Neural cell (in vitro differentiated cells): ENCODE results near the gene ANKRD1. TPM values are rescaled to one million over a fixed set of nuclear protein-coding genes. Genes with fewer than 3 reads are reported as not detected.

Experiments
- H2AFZ ChIP-seq: fragments of 200-600, 300-800 bp; sonication (generic), shearing (Covaris generic); 2 replicates; pipeline ENCODE4 v1.6.0; 2014; ENCODE audit warnings: low read depth, mild to moderate bottlenecking, antibody characterized with exemption, low read length, moderate library complexity
- H3F3A ChIP-seq: fragments of 200-600 bp; shearing (Covaris generic); 2 replicates; pipeline ENCODE4 v1.6.1; 2016; ENCODE audit warnings: mild to moderate bottlenecking, moderate library complexity, mixed read lengths, antibody characterized with exemption, low read length; ENCODE audit not compliant: insufficient read depth, poor library complexity, severe bottlenecking
- H3K27ac ChIP-seq: fragments of 200-600, 300-800 bp; sonication (generic), shearing (Covaris generic); 2 replicates; pipeline ENCODE4 v1.5.1; 2014; ENCODE audit warnings: mild to moderate bottlenecking, low read length, moderate library complexity
- H3K27me3 ChIP-seq: fragments of 300-800, 200-600 bp; sonication (generic), shearing (Covaris generic); 2 replicates; pipeline ENCODE4 v1.6.0; 2014; ENCODE audit warnings: mild to moderate bottlenecking, low read depth, low read length, moderate library complexity; ENCODE audit not compliant: insufficient read depth
- H3K36me3 ChIP-seq: fragments of 300-800, 200-600 bp; sonication (generic), shearing (Covaris generic); 2 replicates; pipeline ENCODE4 v1.5.1; 2014; ENCODE audit warnings: mild to moderate bottlenecking, antibody characterized with exemption, low read length, moderate library complexity; ENCODE audit not compliant: insufficient read depth
- H3K4me2 ChIP-seq: fragments of 300-800, 200-600 bp; sonication (generic), shearing (Covaris generic); 2 replicates; pipeline ENCODE4 v1.6.0; 2014; ENCODE audit warnings: mild to moderate bottlenecking, low read length
- H3K4me3 ChIP-seq: fragments of 300-800, 200-600 bp; sonication (generic), shearing (Covaris generic); 2 replicates; pipeline ENCODE4 v1.5.1; 2014; ENCODE audit warnings: mild to moderate bottlenecking, low read length, moderate library complexity
- H3K79me2 ChIP-seq: fragments of 200-600 bp; shearing (Covaris generic); replicated peaks from 2 replicates; pipeline ENCODE4 v1.6.0; 2014; ENCODE audit warnings: mild to moderate bottlenecking, low read length, moderate library complexity; ENCODE audit not compliant: insufficient read depth
- H3K9ac ChIP-seq: fragments of 300-800, 200-600 bp; sonication (generic), shearing (Covaris generic); 2 replicates; pipeline ENCODE4 v1.6.1; 2016; ENCODE audit warnings: mild to moderate bottlenecking, low read length, mixed read lengths
- H3K9me2 ChIP-seq: fragments of 200-600 bp; shearing (Covaris generic); 2 replicates; pipeline ENCODE4 v1.6.1; 2016; ENCODE audit warnings: mild to moderate bottlenecking, low read length, mixed read lengths; ENCODE audit not compliant: insufficient read depth
- H3K9me3 ChIP-seq: fragments of 200-600, 300-800 bp; sonication (generic), shearing (Covaris generic); 2 replicates; pipeline ENCODE4 v1.6.1; 2016; ENCODE audit warnings: mild to moderate bottlenecking, mixed run types, low read length, moderate library complexity, mixed read lengths
- H4K20me1 ChIP-seq: fragments of 200-600 bp; shearing (Covaris generic); 2 replicates; pipeline ENCODE4 v1.6.1; 2016; ENCODE audit warnings: mild to moderate bottlenecking, mixed run types; ENCODE audit not compliant: insufficient read depth
- CTCF ChIP-seq: fragments of 450-650 bp; IDR thresholded peaks from 2 replicates; pipeline ENCODE4 v1.5.1; 2014; ENCODE audit warnings: antibody characterized with exemption, mild to moderate bottlenecking, moderate library complexity; ENCODE audit not compliant: poor library complexity, severe bottlenecking
- EP300 ChIP-seq: fragments of 450-650 bp; conservative IDR thresholded peaks from 2 replicates; pipeline ENCODE4 v1.6.1; 2014; ENCODE audit warnings: antibody characterized with exemption, mild to moderate bottlenecking, moderate library complexity; ENCODE audit not compliant: poor library complexity, severe bottlenecking
- EZH2 ChIP-seq: fragments of 200-600, 300-800 bp; shearing (Covaris generic), sonication (generic); IDR thresholded peaks from 2 replicates; pipeline ENCODE4 v1.6.1; 2014; ENCODE audit warnings: antibody characterized with exemption, low read length, borderline replicate concordance, mild to moderate bottlenecking; ENCODE audit not compliant: insufficient read depth, poor library complexity, severe bottlenecking
- MXI1 ChIP-seq: fragments of 450-650 bp; conservative IDR thresholded peaks from 2 replicates; pipeline ENCODE4 v1.6.1; 2014; ENCODE audit warnings: antibody characterized with exemption, mild to moderate bottlenecking; ENCODE audit not compliant: poor library complexity, severe bottlenecking
- POLR2AphosphoS5 ChIP-seq: IDR thresholded peaks from 2 replicates; pipeline ENCODE4 v1.6.1; 2012
- RAD21 ChIP-seq: fragments of 450-650 bp; conservative IDR thresholded peaks from 2 replicates; pipeline ENCODE4 v1.6.1; 2014; ENCODE audit warnings: antibody characterized with exemption, mild to moderate bottlenecking, moderate library complexity
- REST ChIP-seq: IDR thresholded peaks from 2 replicates; pipeline ENCODE4 v1.6.1; 2012; ENCODE audit warnings: borderline replicate concordance
- SMC3 ChIP-seq: fragments of 450-650 bp; conservative IDR thresholded peaks from 2 replicates; pipeline ENCODE4 v1.6.1; 2014; ENCODE audit warnings: antibody characterized with exemption, mild to moderate bottlenecking, moderate library complexity; ENCODE audit not compliant: poor library complexity
- TAF1 ChIP-seq: IDR thresholded peaks from 2 replicates; pipeline ENCODE4 v1.6.1; 2012; ENCODE audit warnings: low read depth
- polyA plus RNA-seq: library from polyadenylated mRNA; depleted of rRNA; stranded (reverse); fragments of >200 nt; gene quantifications from 2 replicates; pipeline ENCODE4 v1.2.3, GENCODE V29; 2014

The ANKRD1 gene
- polyA plus RNA-seq, 1 donor from 2014 or later: not detected

GRCh38 chr10:90939648-90940047 lies 18.8 kb upstream of the ANKRD1 start:
- no peaks in the 10 kb centered on the region for H3K79me2 ChIP-seq
- H3K9ac ChIP-seq: no peak overlapping the region
- no peaks in the 10 kb centered on the region for H4K20me1 ChIP-seq
- H2AFZ ChIP-seq: no peak overlapping the region
- no peaks in the 10 kb centered on the region for H3K9me3 ChIP-seq
- no peaks in the 10 kb centered on the region for H3K27me3 ChIP-seq
- TF ChIP-seq RAD21: no peak
- TF ChIP-seq CTCF: no peak
- TF ChIP-seq EP300: no peak
- TF ChIP-seq POLR2AphosphoS5: no peak
- TF ChIP-seq MXI1: no peak
- TF ChIP-seq TAF1: no peak
- no peaks in the 10 kb centered on the region for H3F3A ChIP-seq
- no peak overlapping the region for H3K27ac ChIP-seq
- no peaks in the 10 kb centered on the region for H3K36me3 ChIP-seq
- no peaks in the 10 kb centered on the region for H3K9me2 ChIP-seq
- H3K4me3 ChIP-seq: no peak overlapping the region
- no peak overlapping the region for H3K4me2 ChIP-seq

- Histone ChIP-seq H3F3A (no peaks in the 10 kb centered on the region), H3K27me3 (no peaks in the 10 kb centered on the region), H2AFZ (no peak overlapping the region), H3K9me2 (no peaks in the 10 kb centered on the region), H3K4me3 (no peak overlapping the region), H4K20me1 (no peaks in the 10 kb centered on the region), H3K9ac (no peak overlapping the region), H3K79me2 (no peaks in the 10 kb centered on the region), H3K36me3 (no peaks in the 10 kb centered on the region), H3K27ac (no peak overlapping the region), H3K9me3 (no peaks in the 10 kb centered on the region), H3K4me2 (no peak overlapping the region)
- no peak for TF ChIP-seq REST
- TF ChIP-seq SMC3: no peak
- TF ChIP-seq EP300: no peak
- no peak for TF ChIP-seq CTCF
- TF ChIP-seq POLR2AphosphoS5: no peak
- no peak for TF ChIP-seq EZH2
- no peak for TF ChIP-seq TAF1
These were observed 18.2 kb upstream of the ANKRD1 start for GRCh38 chr10:90939116-90939515.
